A549 (cell line): ENCODE measurements around the gene TENM3. TPM values are rescaled to one million over a fixed set of nuclear protein-coding genes. Genes with fewer than 3 reads are reported as not detected.

ENCODE experiments used
- ATAC-seq, 2 experiments: fragments of 200-7000 bp in 1 of 2; fragments of >200 bp in 1 of 2; cut with Nextera tagmentation in 1 of 2; cut with Tn5 transposase in 1 of 2; 3 replicates each; pipeline versions ENCODE4 v1.8.0 to v1.9.1; 2018 to 2020; ENCODE audit warnings: mild to moderate bottlenecking in 1 of 2, moderate library complexity in 1 of 2
- CTCF ChIA-PET: fragments of 300-600 bp; sonication (Branson Sonifier 250); formaldehyde crosslinking; extraction: SDS; loops from one replicate; lab custom pipeline; 2021; ENCODE audit warnings: antibody characterized with exemption, inconsistent platforms; lab: Yijun Ruan, JAX
- POLR2A ChIA-PET: fragments of 350-600 bp; formaldehyde crosslinking; extraction: SDS; loops from one replicate; lab custom pipeline; 2021; ENCODE audit warnings: antibody characterized with exemption, inconsistent platforms; lab: Yijun Ruan, JAX
- DNase-seq, 2 experiments: peaks; one replicate each; pipeline versions ENCODE4 v3.0.0 to v3.0.0-alpha.2; 2011 to 2016; ENCODE audit warnings: low read depth in 1 of 2, low spot score in 1 of 2
- FAIRE-seq: peaks from 2 replicates; lab custom pipeline; 2011; peaks lifted over from hg19 to GRCh38; lab: Jason Lieb, UNC
- H3K27ac ChIP-seq, 2 experiments: fragments of >200 bp; sonication (Bioruptor Twin); formaldehyde crosslinking; 3 replicates each; pipeline ENCODE4 v1.5.1; 2016 to 2017
- H3K4me1 ChIP-seq: fragments of >200 bp; sonication (Bioruptor Twin); formaldehyde crosslinking; 3 replicates; pipeline ENCODE4 v1.6.1; 2016
- H3K4me2 ChIP-seq: fragments of >200 bp; sonication (Bioruptor Twin); formaldehyde crosslinking; 3 replicates; pipeline ENCODE4 v1.6.1; 2016
- H3K4me3 ChIP-seq: fragments of >200 bp; sonication (Bioruptor Twin); formaldehyde crosslinking; 3 replicates; pipeline ENCODE4 v1.5.1; 2016
- H3K9me3 ChIP-seq: fragments of >200 bp; sonication (Bioruptor Twin); formaldehyde crosslinking; 3 replicates; pipeline ENCODE4 v1.6.1; 2016
- BHLHE40 ChIP-seq: IDR thresholded peaks from 2 replicates; pipeline ENCODE4 v1.6.1; 2012; ENCODE audit warnings: low read depth, low read length, inconsistent platforms
- CBX8 ChIP-seq: fragments of 200-600 bp; sonication (generic); IDR thresholded peaks from 2 replicates; pipeline ENCODE4 v1.6.1; 2016
- EHF ChIP-seq: fragments of 250-450 bp; sonication (Bioruptor Pico); IDR thresholded peaks from 2 replicates; pipeline ENCODE4 v1.5.0; 2020; ENCODE audit warnings: mild to moderate bottlenecking
- EHMT2 ChIP-seq: fragments of 200-600 bp; sonication (generic); IDR thresholded peaks from 2 replicates; pipeline ENCODE4 v1.6.1; 2016; ENCODE audit warnings: antibody characterized with exemption, low read depth, mild to moderate bottlenecking, moderate library complexity
- ESRRA ChIP-seq: fragments of 150-350 bp; IDR thresholded peaks from 2 replicates; pipeline ENCODE4 v1.6.1; 2014; ENCODE audit warnings: mild to moderate bottlenecking, low read length, borderline replicate concordance
- FOSL2 ChIP-seq, 2 experiments: fragments of 450-650 bp in 1 of 2; fragments of >200 bp in 1 of 2; sonication (Bioruptor Twin) in 1 of 2; formaldehyde crosslinking; IDR thresholded peaks; 2 replicates each; pipeline versions ENCODE4 v1.5.0 to v1.6.1; 2016 to 2020; ENCODE audit warnings: mild to moderate bottlenecking in 1 of 2, moderate library complexity in 1 of 2
- FOXS1 ChIP-seq: fragments of 250-450 bp; sonication (Bioruptor Pico); IDR thresholded peaks from 2 replicates; pipeline ENCODE4 v1.5.0; 2020; ENCODE audit warnings: mild to moderate bottlenecking, moderate library complexity
- HOXB13 ChIP-seq: fragments of 250-450 bp; sonication (Bioruptor Pico); IDR thresholded peaks from 2 replicates; pipeline ENCODE4 v1.5.0; 2020; ENCODE audit warnings: low read depth, mild to moderate bottlenecking, moderate library complexity
- JUN ChIP-seq, 2 experiments: fragments of >200 bp; sonication (Bioruptor Twin); formaldehyde crosslinking; IDR thresholded peaks; 2 replicates in 1 of 2; 3 replicates in 1 of 2; pipeline ENCODE4 v1.6.1; 2016 to 2017
- JUNB ChIP-seq: fragments of >200 bp; sonication (Bioruptor Twin); formaldehyde crosslinking; IDR thresholded peaks from 2 replicates; pipeline ENCODE4 v1.6.1; 2016
- KDM5A ChIP-seq: fragments of 200-600 bp; sonication (generic); IDR thresholded peaks from 2 replicates; pipeline ENCODE4 v1.6.1; 2016; ENCODE audit warnings: antibody characterized with exemption, mild to moderate bottlenecking
- MAFK ChIP-seq: fragments of 450-650 bp; IDR thresholded peaks from 2 replicates; pipeline ENCODE4 v1.6.1; 2014; ENCODE audit not compliant: partially characterized antibody
- MAZ ChIP-seq: fragments of 150-350 bp; IDR thresholded peaks from 2 replicates; pipeline ENCODE4 v1.6.1; 2014; ENCODE audit warnings: antibody characterized with exemption, low read depth, low read length, borderline replicate concordance
- NPAS2 ChIP-seq: fragments of 250-450 bp; sonication (Bioruptor Pico); IDR thresholded peaks from 2 replicates; pipeline ENCODE4 v1.8.0; 2022; ENCODE audit warnings: mild to moderate bottlenecking, moderate library complexity, borderline replicate concordance
- NR3C1 ChIP-seq: fragments of >200 bp; sonication (Bioruptor Twin); formaldehyde crosslinking; IDR thresholded peaks from 3 replicates; pipeline ENCODE4 v1.6.1; 2017
- PHF8 ChIP-seq: fragments of 200-600 bp; sonication (generic); IDR thresholded peaks from 2 replicates; pipeline ENCODE4 v1.6.1; 2016; ENCODE audit warnings: low read depth, mild to moderate bottlenecking, antibody characterized with exemption, moderate library complexity, borderline replicate concordance
- RCOR1 ChIP-seq: fragments of 150-350 bp; IDR thresholded peaks from 2 replicates; pipeline ENCODE4 v1.6.1; 2014; ENCODE audit warnings: antibody characterized with exemption, low read length, low read depth
- RFX5 ChIP-seq: fragments of 450-650 bp; IDR thresholded peaks from 2 replicates; pipeline ENCODE4 v1.7.1; 2014; ENCODE audit warnings: antibody characterized with exemption, mild to moderate bottlenecking, moderate library complexity
- SREBF2 ChIP-seq: fragments of 450-650 bp; IDR thresholded peaks from 2 replicates; pipeline ENCODE4 v1.6.1; 2014; ENCODE audit warnings: mild to moderate bottlenecking, moderate library complexity
- ZFP36 ChIP-seq: fragments of 450-650 bp; IDR thresholded peaks from 2 replicates; pipeline ENCODE4 v1.6.1; 2014; ENCODE audit warnings: borderline replicate concordance; ENCODE audit not compliant: partially characterized antibody
- ZNF302 ChIP-seq: fragments of 250-450 bp; sonication (Bioruptor Pico); IDR thresholded peaks from 2 replicates; pipeline ENCODE4 v1.9.0; 2021; ENCODE audit warnings: inconsistent platforms, mild to moderate bottlenecking, moderate library complexity
- WGBS: methylation state at CpG from one replicate; pipeline ENCODE4 v1.1.6; 2017; ENCODE audit errors: missing lambda C conversion rate; 5-methylcytosine and 5-hydroxymethylcytosine counted together
- polyA plus RNA-seq, 4 experiments: library from polyadenylated mRNA; depleted of rRNA in 3 of 4; stranded (reverse); fragments of >200 nt; fragmentation: RNase III in 1 of 4; extraction: RNeasy Plus Mini Kit Qiagen cat#74134 plus additional on column Dnase treatment in 1 of 4; gene quantifications; 2 replicates in 3 of 4; 3 replicates in 1 of 4; pipeline ENCODE4 v1.2.3, GENCODE V29; 2011 to 2017
- TF ChIP-seq, protein P1 (sequence below): fragments of >200 bp; sonication (Bioruptor Twin); formaldehyde crosslinking; IDR thresholded peaks from 2 replicates; pipeline ENCODE4 v1.6.1; 2016
- TF ChIP-seq, protein P2 (sequence below): IDR thresholded peaks from 2 replicates; pipeline ENCODE4 v1.6.1; 2012
- TF ChIP-seq, protein P3 (sequence below): fragments of >200 bp; sonication (Bioruptor Twin); formaldehyde crosslinking; IDR thresholded peaks from 3 replicates; pipeline ENCODE4 v1.6.1; 2016
- TF ChIP-seq, protein P4 (sequence below): fragments of 150-350 bp; IDR thresholded peaks from 2 replicates; pipeline ENCODE4 v1.6.1; 2014; ENCODE audit warnings: low read depth, mild to moderate bottlenecking, low read length

Gene TENM3
- polyA plus RNA-seq, 2 of the 4 experiments (the other 2 are of a cell fraction) = 2.4 to 7.3 TPM

DNA sequence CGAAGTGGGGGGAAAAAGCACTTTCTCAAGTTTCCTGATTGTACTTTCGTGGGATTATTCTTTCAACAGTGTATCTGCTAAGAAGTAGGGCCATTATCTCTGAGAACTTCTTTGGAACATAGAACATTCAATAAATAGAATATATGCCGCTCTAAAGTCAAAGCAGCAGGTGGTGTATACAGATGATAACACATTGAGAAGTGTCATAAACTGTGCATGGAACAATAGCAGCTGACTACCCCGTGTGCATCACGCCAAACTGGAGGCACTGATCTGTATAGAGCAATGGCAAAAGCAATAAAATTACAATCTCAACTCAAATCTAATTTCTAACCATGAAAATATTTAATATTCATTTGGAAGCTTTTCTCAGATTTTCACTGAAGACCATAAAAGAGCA is 498.7 kb downstream of the TENM3 start:
- WGBS = 21% methylated on average over 5 of the region's 5 CpGs
- no peak for DNase-seq
- no peak overlapping the region for H3K4me3 ChIP-seq
- H3K4me1 ChIP-seq = no peaks in the 10 kb centered on the region
- TF ChIP-seq, protein P1, sequence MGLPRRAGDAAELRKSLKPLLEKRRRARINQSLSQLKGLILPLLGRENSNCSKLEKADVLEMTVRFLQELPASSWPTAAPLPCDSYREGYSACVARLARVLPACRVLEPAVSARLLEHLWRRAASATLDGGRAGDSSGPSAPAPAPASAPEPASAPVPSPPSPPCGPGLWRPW = no peak
- TF ChIP-seq FOXS1 (CRISPR knock-in tag) (no peak), JUNB (no peak), MAZ (no peak), CBX8 (no peak), SREBF2 (no peak), FOSL2 (IDR thresholded peaks at IDR 0.05) (no peak), FOSL2 (CRISPR knock-in tag; IDR thresholded peaks at IDR 0.05) (no peak), RFX5 (no peak), BHLHE40 (no peak), PHF8 (no peak), EHMT2 (no peak), NPAS2 (no peak), EHF (CRISPR knock-in tag) (no peak), ESRRA (no peak)
- TF ChIP-seq, protein P2, sequence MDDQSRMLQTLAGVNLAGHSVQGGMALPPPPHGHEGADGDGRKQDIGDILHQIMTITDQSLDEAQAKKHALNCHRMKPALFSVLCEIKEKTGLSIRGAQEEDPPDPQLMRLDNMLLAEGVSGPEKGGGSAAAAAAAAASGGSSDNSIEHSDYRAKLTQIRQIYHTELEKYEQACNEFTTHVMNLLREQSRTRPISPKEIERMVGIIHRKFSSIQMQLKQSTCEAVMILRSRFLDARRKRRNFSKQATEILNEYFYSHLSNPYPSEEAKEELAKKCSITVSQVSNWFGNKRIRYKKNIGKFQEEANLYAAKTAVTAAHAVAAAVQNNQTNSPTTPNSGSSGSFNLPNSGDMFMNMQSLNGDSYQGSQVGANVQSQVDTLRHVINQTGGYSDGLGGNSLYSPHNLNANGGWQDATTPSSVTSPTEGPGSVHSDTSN = no peak
- TF ChIP-seq, protein P3, sequence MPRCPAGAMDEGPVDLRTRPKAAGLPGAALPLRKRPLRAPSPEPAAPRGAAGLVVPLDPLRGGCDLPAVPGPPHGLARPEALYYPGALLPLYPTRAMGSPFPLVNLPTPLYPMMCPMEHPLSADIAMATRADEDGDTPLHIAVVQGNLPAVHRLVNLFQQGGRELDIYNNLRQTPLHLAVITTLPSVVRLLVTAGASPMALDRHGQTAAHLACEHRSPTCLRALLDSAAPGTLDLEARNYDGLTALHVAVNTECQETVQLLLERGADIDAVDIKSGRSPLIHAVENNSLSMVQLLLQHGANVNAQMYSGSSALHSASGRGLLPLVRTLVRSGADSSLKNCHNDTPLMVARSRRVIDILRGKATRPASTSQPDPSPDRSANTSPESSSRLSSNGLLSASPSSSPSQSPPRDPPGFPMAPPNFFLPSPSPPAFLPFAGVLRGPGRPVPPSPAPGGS = no peak
- TF ChIP-seq, all 56 proteins: peak for 0
- Histone ChIP-seq H3K4me2 (no peak overlapping the region), H3K27ac (no peak overlapping the region), H3K9me3 (peaks cover 5% of the 10 kb centered on the region; the same call in 2 of the 3 replicates)
- CTCF ChIA-PET = no interaction called here
- ATAC-seq = no peak
- FAIRE-seq = no peak
- POLR2A ChIA-PET = no interaction called here

DNA sequence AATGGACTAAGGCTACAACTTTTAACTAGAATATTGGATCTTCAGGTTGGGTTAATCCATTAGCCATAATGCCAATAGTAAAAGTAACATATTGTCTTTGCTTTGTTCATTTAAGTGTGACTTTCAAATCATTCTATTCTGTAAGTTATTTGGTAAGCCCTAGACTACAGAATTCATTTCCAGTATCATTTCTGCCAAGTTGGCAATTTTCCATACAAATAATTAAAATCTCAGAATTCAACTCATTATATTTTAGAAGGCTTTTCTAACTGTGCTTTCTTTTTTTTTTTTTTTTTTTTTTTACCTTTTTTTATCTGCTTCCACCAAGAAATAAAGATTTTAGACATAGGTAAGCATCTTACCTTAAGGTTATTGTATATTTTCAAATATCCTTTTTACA is 500.6 kb downstream of the TENM3 start:
- no peak overlapping the region for H3K4me3 ChIP-seq
- H3K4me1 ChIP-seq = no peaks in the 10 kb centered on the region
- TF ChIP-seq MAFK (peak; percentile 53), ZNF302 (no peak)
- DNase-seq = no peak
- ATAC-seq = no peak
- peaks cover 5% of the 10 kb centered on the region; the same call in 2 of the 3 replicates for H3K9me3 ChIP-seq
- H3K4me2 ChIP-seq = no peak overlapping the region
- ChIA-PET CTCF (no interaction called here), POLR2A (no interaction called here)
- no peak for FAIRE-seq
- H3K27ac ChIP-seq = no peak overlapping the region

DNA sequence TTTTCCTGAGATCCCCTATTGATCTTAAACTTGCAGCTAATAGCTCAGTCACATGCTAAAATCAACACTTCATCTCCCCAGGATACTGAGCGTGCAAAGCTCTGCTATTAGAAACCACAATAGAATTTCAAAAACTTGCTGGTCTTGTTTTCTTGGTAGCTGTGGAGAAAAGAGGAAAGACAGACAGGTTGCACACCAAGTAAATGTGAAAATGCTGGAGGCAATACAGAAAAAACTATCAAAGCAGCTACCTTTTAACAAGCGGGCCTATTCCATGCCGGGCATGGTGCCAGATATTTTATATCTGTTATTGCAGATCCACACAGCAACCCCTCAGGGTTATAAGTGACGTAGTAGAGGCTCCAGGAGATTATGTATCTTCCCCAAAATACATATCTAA is 502.0 kb downstream of the TENM3 start:
- DNase-seq (no peak), FAIRE-seq (no peak), ATAC-seq (no peak)
- H3K4me1 ChIP-seq = no peaks in the 10 kb centered on the region
- ChIA-PET POLR2A (no interaction called here), CTCF (no interaction called here)
- no peak overlapping the region for H3K4me3 ChIP-seq
- no peak overlapping the region for H3K4me2 ChIP-seq
- 34% methylated on average over 4 of the region's 4 CpGs for WGBS
- H3K9me3 ChIP-seq = peaks cover 5% of the 10 kb centered on the region; the same call in 2 of the 3 replicates
- no peak for TF ChIP-seq ESRRA
- no peak for TF ChIP-seq HOXB13
- no peak for TF ChIP-seq NR3C1
- no peak for TF ChIP-seq JUN (IDR thresholded peaks at IDR 0.05)
- TF ChIP-seq KDM5A = no peak
- TF ChIP-seq, protein P4, sequence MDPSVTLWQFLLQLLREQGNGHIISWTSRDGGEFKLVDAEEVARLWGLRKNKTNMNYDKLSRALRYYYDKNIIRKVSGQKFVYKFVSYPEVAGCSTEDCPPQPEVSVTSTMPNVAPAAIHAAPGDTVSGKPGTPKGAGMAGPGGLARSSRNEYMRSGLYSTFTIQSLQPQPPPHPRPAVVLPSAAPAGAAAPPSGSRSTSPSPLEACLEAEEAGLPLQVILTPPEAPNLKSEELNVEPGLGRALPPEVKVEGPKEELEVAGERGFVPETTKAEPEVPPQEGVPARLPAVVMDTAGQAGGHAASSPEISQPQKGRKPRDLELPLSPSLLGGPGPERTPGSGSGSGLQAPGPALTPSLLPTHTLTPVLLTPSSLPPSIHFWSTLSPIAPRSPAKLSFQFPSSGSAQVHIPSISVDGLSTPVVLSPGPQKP = no peak
- TF ChIP-seq RCOR1 = no peak
- TF ChIP-seq ZFP36 = no peak
- no peak overlapping the region for H3K27ac ChIP-seq
